Left lung (tissue), 10 donors: ENCODE data around the gene STAT1. TPM values are rescaled to one million over a fixed set of nuclear protein-coding genes. Genes with fewer than 3 reads are reported as not detected.

ENCODE experiments used
- ATAC-seq: fragments of 200-7000 bp; cut with Tn5 transposase; one replicate; pipeline ENCODE4 v1.9.1; 2020; ENCODE audit warnings: moderate library complexity
- DNase-seq, 4 donors: peaks; one replicate each; pipeline ENCODE4 v3.0.0-alpha.2; 2013 to 2020
- H3K27ac ChIP-seq, 2 donors: fragments of 200-600 bp; sonication (generic) in 1 of 2; one replicate each; pipeline versions ENCODE4 v1.5.0 to v1.8.0; 2020 to 2021
- H3K27me3 ChIP-seq, 2 donors: fragments of 200-600 bp; sonication (generic) in 1 of 2; one replicate each; pipeline versions ENCODE4 v1.5.0 to v1.8.0; 2020 to 2021
- H3K36me3 ChIP-seq, 2 donors: fragments of 200-600 bp; sonication (generic) in 1 of 2; one replicate each; pipeline versions ENCODE4 v1.5.0 to v1.8.0; 2020 to 2021
- H3K4me1 ChIP-seq, 2 donors: fragments of 200-600 bp; one replicate each; pipeline ENCODE4 v1.8.0; 2021
- H3K4me3 ChIP-seq, 2 donors: fragments of 200-600 bp; sonication (generic) in 1 of 2; one replicate each; pipeline versions ENCODE4 v1.5.0 to v1.8.0; 2020 to 2021; ENCODE audit warnings: mild to moderate bottlenecking in 1 of 2
- H3K9me3 ChIP-seq, 2 donors: fragments of 200-600 bp; sonication (generic) in 1 of 2; one replicate each; pipeline versions ENCODE4 v1.5.0 to v1.8.0; 2020 to 2021
- CTCF ChIP-seq, 2 donors: fragments of 200-600 bp; sonication (generic) in 1 of 2; IDR thresholded peaks; one replicate each; pipeline versions ENCODE4 v1.5.0 to v1.8.0; 2021; ENCODE audit warnings: antibody characterized with exemption in 2 of 2
- intact Hi-C, 2 donors: fragments of 100-400 bp; cut with DNase I; formaldehyde crosslinking; loops; one replicate each; pipeline versions ENCODE4 v1.11.2 to v1.14.2; 2022
- polyA plus RNA-seq, 6 donors: library from polyadenylated mRNA; unstranded; fragments of 120-200 nt; gene quantifications; one replicate each; pipeline ENCODE4 v1.2.1, GENCODE V29; 2013; ENCODE audit not compliant: insufficient read length in 6 of 6
- total RNA-seq, 2 donors: library from RNA; stranded (reverse); fragmentation: NEBNext Ultra II Directional; extraction: Animal tissue kit (Norgen Biotek cat#: 25700); gene quantifications; one replicate each; pipeline ENCODE4 v1.2.1, GENCODE V29; 2021
- donor health status: DM: no; HTN: yes; CAD: no.
- donor health status: DM: no; HTN: no; CAD: no.

Gene STAT1
- total and polyA plus RNA-seq, 8 donors = 54.0 to 144 (median 65.2) TPM

GRCh38 chr2:191020221-191020741, 6.3 kb upstream of the STAT1 start:
- peak in 1 of 2 donors; percentile 51 for TF ChIP-seq CTCF (IDR thresholded peaks at IDR 0.05)
- Histone ChIP-seq H3K27ac (peak overlapping the region; percentile 95 to 96), H3K4me1 (peaks cover 0 to 43% of the 10 kb centered on the region in 2 donors), H3K27me3 (no peaks in the 10 kb centered on the region), H3K9me3 (no peaks in the 10 kb centered on the region), H3K4me3 (peak overlapping the region; percentile 61 to 70), H3K36me3 (no peaks in the 10 kb centered on the region)
- intact Hi-C loops = no loop called here
- ATAC-seq = peak; percentile 97
- peak; percentile 94 to 99 (median 98) for DNase-seq

DNA sequence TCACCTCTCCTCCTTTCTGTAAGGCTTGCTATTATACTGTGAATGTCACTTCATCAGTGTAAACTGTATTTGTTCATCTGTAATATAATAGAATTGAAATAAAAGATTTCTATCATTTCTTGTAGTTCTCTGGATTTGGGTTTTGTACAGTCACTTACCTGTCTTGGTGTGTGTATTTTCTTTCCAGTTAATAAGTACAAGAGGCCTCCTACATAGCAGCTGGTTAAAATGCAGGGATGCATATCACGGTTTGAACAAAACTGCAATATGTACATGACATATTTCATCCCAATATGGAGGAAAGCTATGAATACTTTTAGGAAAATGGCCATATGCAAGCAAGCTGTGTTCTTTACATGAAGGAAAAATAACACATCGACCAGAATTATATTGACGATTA, 5.4 kb upstream of the STAT1 start:
- Histone ChIP-seq H3K27ac (peak overlapping the region in 1 of 2 donors; percentile 96), H3K4me3 (no peak overlapping the region), H3K9me3 (no peaks in the 10 kb centered on the region), H3K36me3 (no peaks in the 10 kb centered on the region), H3K27me3 (no peaks in the 10 kb centered on the region), H3K4me1 (peaks cover 0 to 52% of the 10 kb centered on the region in 2 donors)
- intact Hi-C loops = no loop called here
- no peak for ATAC-seq
- TF ChIP-seq CTCF (IDR thresholded peaks at IDR 0.05) = no peak
- no peak for DNase-seq

GRCh38 chr2:191018643-191019119, 4.7 kb upstream of the STAT1 start:
- H3K36me3 ChIP-seq = no peaks in the 10 kb centered on the region
- no peak for TF ChIP-seq CTCF (IDR thresholded peaks at IDR 0.05)
- intact Hi-C loops = no loop called here
- H3K9me3 ChIP-seq = no peaks in the 10 kb centered on the region
- ATAC-seq (no peak), DNase-seq (no peak)
- H3K27ac ChIP-seq = no peak overlapping the region
- peaks cover 0 to 53% of the 10 kb centered on the region in 2 donors for H3K4me1 ChIP-seq
- no peaks in the 10 kb centered on the region for H3K27me3 ChIP-seq
- no peak overlapping the region for H3K4me3 ChIP-seq

DNA sequence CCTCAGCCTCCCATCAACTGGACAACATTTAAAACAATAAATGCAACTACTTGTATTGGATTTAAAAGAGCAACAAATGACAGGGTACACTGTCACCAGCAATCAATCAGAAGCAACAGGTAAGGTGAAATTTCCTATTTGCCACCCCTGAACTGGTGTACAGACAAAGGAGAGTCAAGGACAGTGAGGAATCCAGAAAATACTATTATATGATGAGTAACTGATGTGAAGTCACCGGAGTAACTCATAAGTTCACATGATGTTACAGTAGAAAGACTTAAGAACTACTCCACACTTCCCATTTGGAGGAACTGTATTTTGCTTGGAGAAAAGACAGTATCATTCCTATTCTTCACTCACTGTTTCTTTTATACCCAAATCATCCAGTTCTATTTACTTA, 4.1 kb upstream of the STAT1 start:
- DNase-seq (no peak), ATAC-seq (no peak)
- H3K4me1 ChIP-seq = peaks cover 1 to 49% of the 10 kb centered on the region in 2 donors
- H3K36me3 ChIP-seq = no peaks in the 10 kb centered on the region
- no peak for TF ChIP-seq CTCF (IDR thresholded peaks at IDR 0.05)
- no peak overlapping the region for H3K27ac ChIP-seq
- H3K27me3 ChIP-seq = no peaks in the 10 kb centered on the region
- H3K4me3 ChIP-seq = no peak overlapping the region
- no peaks in the 10 kb centered on the region for H3K9me3 ChIP-seq
- intact Hi-C loops = no loop called here

DNA sequence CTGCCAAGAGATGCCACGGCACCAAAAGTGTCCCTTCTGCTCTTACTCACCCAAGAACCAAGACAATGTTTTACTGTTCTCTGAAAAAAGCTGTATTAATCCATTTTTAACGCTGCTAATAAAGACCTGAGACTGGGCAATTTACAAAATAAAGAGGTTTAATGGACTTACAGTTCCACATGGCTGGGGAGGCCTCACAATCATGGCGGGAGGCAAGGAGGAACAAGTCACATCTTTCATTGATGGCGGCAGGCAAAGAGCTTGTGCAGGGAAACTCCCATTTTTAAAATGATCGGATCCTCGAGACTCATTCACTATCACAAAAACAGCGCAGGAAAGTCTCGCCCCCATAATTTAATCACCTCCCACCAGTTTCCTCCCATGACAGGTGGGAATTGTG, 1.9 kb upstream of the STAT1 start:
- peak overlapping the region in 1 of 2 donors; percentile 89 for H3K27ac ChIP-seq
- DNase-seq = no peak
- TF ChIP-seq CTCF (IDR thresholded peaks at IDR 0.05) = no peak
- H3K9me3 ChIP-seq = no peaks in the 10 kb centered on the region
- H3K27me3 ChIP-seq = no peaks in the 10 kb centered on the region
- ATAC-seq = no peak
- peaks cover 0 to 13% of the 10 kb centered on the region in 2 donors for H3K36me3 ChIP-seq
- peaks cover 16 to 49% of the 10 kb centered on the region in 2 donors for H3K4me1 ChIP-seq
- H3K4me3 ChIP-seq = no peak overlapping the region
- intact Hi-C loops = no loop called here
